HG03025 (cell line): ENCODE data around the gene DHFR.
"Not testable (repeated sequence)": the region's sequence is repeated elsewhere in the genome, so short reads cannot be mapped to it uniquely, and the experiment has no call there.

Experiments used
- ATAC-seq: cut with Tn5 transposase; IDR thresholded peaks from one replicate; pipeline ENCODE4 v1.9.1; 2021; ENCODE audit warnings: mild to moderate bottlenecking, moderate library complexity; ENCODE audit not compliant: unreplicated experiment, low FRiP score

Gene DHFR

GRCh38 chr5:80600943-80601693, 53.7 kb downstream of the DHFR start:
- no peak for ATAC-seq

- no peak for ATAC-seq
These were observed 57.3 kb downstream of the DHFR start for GRCh38 chr5:80597500-80597899.

- ATAC-seq: no peak
These were observed 60.0 kb downstream of the DHFR start for GRCh38 chr5:80594810-80595209.

GRCh38 chr5:80592761-80593160, 62.0 kb downstream of the DHFR start:
- ATAC-seq: no peak

- ATAC-seq: no peak
These were observed 62.7 kb downstream of the DHFR start for GRCh38 chr5:80592105-80592504.

GRCh38 chr5:80591352-80591751, 63.4 kb downstream of the DHFR start:
- no peak for ATAC-seq

- no peak for ATAC-seq
These were observed 64.0 kb downstream of the DHFR start for GRCh38 chr5:80590766-80591165.

GRCh38 chr5:80588858-80589540, 65.8 kb downstream of the DHFR start:
- no peak for ATAC-seq

GRCh38 chr5:80584770-80585169, 70.0 kb downstream of the DHFR start:
- ATAC-seq: no peak

GRCh38 chr5:80580291-80580690, 74.5 kb downstream of the DHFR start:
- not testable (repeated sequence) for ATAC-seq

GRCh38 chr5:80579050-80579449, 75.7 kb downstream of the DHFR start:
- ATAC-seq: no peak

- no peak for ATAC-seq
These were observed 77.1 kb downstream of the DHFR start for GRCh38 chr5:80577707-80578106.

GRCh38 chr5:80576383-80576782, 78.4 kb downstream of the DHFR start:
- ATAC-seq: no peak
